Activated B cell treated with CpG ODN at 0.5 μM for 24 hours (primary cell): ENCODE data around the gene B3GNT2. TPM values are rescaled to one million over a fixed set of nuclear protein-coding genes. Genes with fewer than 3 reads are reported as not detected.
"Not testable (repeated sequence)": the region's sequence is repeated elsewhere in the genome, so short reads cannot be mapped to it uniquely, and the experiment has no call there.

Source experiments
- ATAC-seq: fragments of 200-7000 bp; cut with Tn5 transposase; one replicate; pipeline ENCODE4 v1.10.0; 2021; ENCODE audit warnings: low read depth, mild to moderate bottlenecking, moderate library complexity
- CTCF ChIA-PET: fragments of 350-600 bp; sonication (Branson Sonifier 250); formaldehyde crosslinking; loops from one replicate; lab custom pipeline; 2021; ENCODE audit warnings: antibody characterized with exemption; lab: Charles Lee
- POLR2A ChIA-PET: fragments of 350-600 bp; sonication (Branson Sonifier 250); formaldehyde crosslinking; loops from one replicate; lab custom pipeline; 2021; ENCODE audit warnings: antibody characterized with exemption; lab: Charles Lee
- DNase-seq: peaks from one replicate; pipeline ENCODE4 v3.0.0; 2022
- H3K27ac Mint-ChIP-seq: one replicate; pipeline ENCODE4 v1.8.0; 2020; ENCODE audit warnings: mixed read lengths
- H3K27me3 Mint-ChIP-seq: one replicate; pipeline ENCODE4 v1.8.0; 2021; ENCODE audit warnings: mixed read lengths
- H3K36me3 Mint-ChIP-seq: one replicate; pipeline ENCODE4 v1.8.0; 2021; ENCODE audit warnings: low read depth, mixed read lengths
- H3K4me1 Mint-ChIP-seq: one replicate; pipeline ENCODE4 v1.8.0; 2021; ENCODE audit warnings: mixed read lengths
- H3K4me3 Mint-ChIP-seq: one replicate; pipeline ENCODE4 v1.8.0; 2020; ENCODE audit warnings: mild to moderate bottlenecking, mixed read lengths
- H3K9me3 Mint-ChIP-seq: one replicate; pipeline ENCODE4 v1.8.0; 2020; ENCODE audit warnings: mixed read lengths
- CTCF ChIP-seq: fragments of 200-600 bp; IDR thresholded peaks from one replicate; pipeline ENCODE4 v1.8.0; 2022; ENCODE audit warnings: antibody characterized with exemption, mild to moderate bottlenecking
- intact Hi-C: fragments of 100-400 bp; cut with micrococcal nuclease; formaldehyde crosslinking; loops from one replicate; pipeline ENCODE4 v1.15.1; 2024
- total RNA-seq: library from RNA; stranded (reverse); gene quantifications from 2 replicates; pipeline ENCODE4 v1.2.3, GENCODE V29; 2022

Gene B3GNT2
- total RNA-seq, 1 donor from 2014 or later = 34.9 TPM

- Mint-ChIP-seq H3K9me3 (peaks cover 4% of the 10 kb centered on the region), H3K4me1 (peaks cover 4% of the 10 kb centered on the region), H3K4me3 (no peak overlapping the region), H3K27ac (no peak overlapping the region), H3K27me3 (peaks cover 3% of the 10 kb centered on the region), H3K36me3 (no peaks in the 10 kb centered on the region)
- DNase-seq (no peak), ATAC-seq (no peak)
- CTCF ChIA-PET = no interaction called here
- intact Hi-C loops = no loop called here
- POLR2A ChIA-PET = no interaction called here
- TF ChIP-seq CTCF = no peak
Observed at GRCh38 chr2:62265106-62265505, 69.2 kb downstream of the B3GNT2 start.

- Mint-ChIP-seq H3K9me3 (peaks cover 4% of the 10 kb centered on the region), H3K27ac (no peak overlapping the region), H3K36me3 (no peaks in the 10 kb centered on the region), H3K4me3 (no peak overlapping the region), H3K4me1 (peaks cover 4% of the 10 kb centered on the region), H3K27me3 (peaks cover 3% of the 10 kb centered on the region)
- ATAC-seq = no peak
- ChIA-PET POLR2A (no interaction called here), CTCF (no interaction called here)
- no peak for TF ChIP-seq CTCF
- no peak for DNase-seq
- intact Hi-C loops = no loop called here
Observed at GRCh38 chr2:62266433-62267038, 70.6 kb downstream of the B3GNT2 start.

GRCh38 chr2:62267696-62268095 lies 71.8 kb downstream of the B3GNT2 start:
- Mint-ChIP-seq H3K4me3 (no peak overlapping the region), H3K9me3 (peaks cover 4% of the 10 kb centered on the region), H3K27ac (no peak overlapping the region), H3K27me3 (peaks cover 3% of the 10 kb centered on the region), H3K4me1 (peaks cover 4% of the 10 kb centered on the region), H3K36me3 (no peaks in the 10 kb centered on the region)
- no peak for TF ChIP-seq CTCF
- intact Hi-C loops = no loop called here
- ChIA-PET POLR2A (interaction anchor here (0.6 kb wide), 1 partner anchor 10 kb away, joined by 4 read pairs; no protein-coding TSS in a partner anchor), CTCF (no interaction called here)
- ATAC-seq (no peak), DNase-seq (no peak)

- DNase-seq, H3K27me3 Mint-ChIP-seq, H3K4me1 Mint-ChIP-seq, H3K4me3 Mint-ChIP-seq, H3K27ac Mint-ChIP-seq, intact Hi-C loops, CTCF ChIA-PET, H3K36me3 Mint-ChIP-seq, ATAC-seq, POLR2A ChIA-PET, H3K9me3 Mint-ChIP-seq: not testable (repeated sequence)
Observed at GRCh38 chr2:62268681-62269188, 72.8 kb downstream of the B3GNT2 start.

GRCh38 chr2:62270728-62271127 lies 74.8 kb downstream of the B3GNT2 start:
- ATAC-seq = no peak
- no peak for DNase-seq
- H3K27me3 Mint-ChIP-seq = peaks cover 3% of the 10 kb centered on the region
- TF ChIP-seq CTCF = no peak
- no peaks in the 10 kb centered on the region for H3K36me3 Mint-ChIP-seq
- intact Hi-C loops = no loop called here
- no peak overlapping the region for H3K27ac Mint-ChIP-seq
- ChIA-PET CTCF (no interaction called here), POLR2A (no interaction called here)
- H3K4me1 Mint-ChIP-seq = no peaks in the 10 kb centered on the region
- H3K9me3 Mint-ChIP-seq = peaks cover 4% of the 10 kb centered on the region
- no peak overlapping the region for H3K4me3 Mint-ChIP-seq
